H1 (cell line): ENCODE measurements around the gene NSUN7. TPM values are rescaled to one million over a fixed set of nuclear protein-coding genes. Genes with fewer than 3 reads are reported as not detected.

Experiments
- CTCF ChIA-PET: fragments of 300-600 bp; sonication (Branson Sonifier 250); formaldehyde crosslinking; loops from one replicate; lab custom pipeline; 2021; ENCODE audit not compliant: partially characterized antibody; lab: Charles Lee
- POLR2A ChIA-PET: fragments of 300-600 bp; sonication (Branson Sonifier 250); formaldehyde crosslinking; loops from one replicate; lab custom pipeline; 2021; ENCODE audit warnings: inconsistent platforms; ENCODE audit not compliant: partially characterized antibody; lab: Charles Lee
- DNase-seq, 2 experiments: peaks; one replicate each; pipeline versions ENCODE4 v3.0.0 to v3.0.0-alpha.2; 2010 to 2022; ENCODE audit warnings: low spot score in 2 of 2, low read depth in 1 of 2, mixed read lengths in 1 of 2
- FAIRE-seq: peaks from 2 replicates; lab custom pipeline; 2011; peaks lifted over from hg19 to GRCh38; lab: Jason Lieb, UNC
- H2AFZ ChIP-seq: 2 replicates; pipeline ENCODE4 v1.8.1; 2012; ENCODE audit warnings: low read length, inconsistent platforms
- H2AK5ac ChIP-seq: 2 replicates; pipeline ENCODE4 v1.6.1; 2013; ENCODE audit warnings: low read depth, low read length
- H2BK120ac ChIP-seq: replicated peaks from 2 replicates; pipeline ENCODE3; 2013; ENCODE audit warnings: low read depth, low read length, inconsistent platforms
- H2BK12ac ChIP-seq: 2 replicates; pipeline ENCODE4 v1.6.1; 2013; ENCODE audit warnings: low read depth, low read length
- H2BK15ac ChIP-seq: 2 replicates; pipeline ENCODE4 v1.6.1; 2013; ENCODE audit warnings: low read length
- H2BK20ac ChIP-seq: 2 replicates; pipeline ENCODE4 v1.6.1; 2013; ENCODE audit warnings: low read length
- H2BK5ac ChIP-seq: 2 replicates; pipeline ENCODE4 v1.6.1; 2013; ENCODE audit warnings: low read depth, low read length
- H3K14ac ChIP-seq: 2 replicates; pipeline ENCODE4 v1.6.1; 2013; ENCODE audit warnings: inconsistent platforms; ENCODE audit not compliant: insufficient read length
- H3K18ac ChIP-seq: 2 replicates; pipeline ENCODE4 v1.6.1; 2013; ENCODE audit warnings: low read length; ENCODE audit errors: extremely low read depth
- H3K23ac ChIP-seq: 2 replicates; pipeline ENCODE4 v1.6.1; 2013; ENCODE audit warnings: inconsistent platforms; ENCODE audit not compliant: insufficient read length
- H3K23me2 ChIP-seq: 2 replicates; pipeline ENCODE4 v1.6.1; 2013; ENCODE audit warnings: low read depth, low read length
- H3K27ac ChIP-seq: 2 replicates; pipeline ENCODE4 v1.6.1; 2011; ENCODE audit warnings: low read depth, low read length, inconsistent platforms
- H3K27me3 ChIP-seq, 4 experiments: replicated peaks in 1 of 4; 1 replicate in 1 of 4; 2 replicates in 3 of 4; pipeline versions ENCODE4 v1.6.1 to v1.8.1; 2011 to 2013; ENCODE audit warnings: low read length in 3 of 4, mild to moderate bottlenecking in 3 of 4, inconsistent platforms in 2 of 4, mixed read lengths in 2 of 4, moderate library complexity in 1 of 4; ENCODE audit not compliant: control insufficient read depth in 3 of 4, insufficient read depth in 3 of 4; ENCODE audit errors: extremely low read depth in 1 of 4
- H3K36me3 ChIP-seq, 4 experiments: 2 replicates each; pipeline versions ENCODE4 v1.6.1 to v1.8.1; 2011 to 2013; ENCODE audit warnings: mild to moderate bottlenecking in 4 of 4, low read length in 3 of 4, moderate library complexity in 2 of 4, control low read depth in 1 of 4, inconsistent platforms in 1 of 4; ENCODE audit not compliant: insufficient read depth in 4 of 4, control insufficient read depth in 2 of 4
- H3K4ac ChIP-seq: replicated peaks from 2 replicates; pipeline ENCODE3; 2013; ENCODE audit warnings: low read length, low read depth, mixed read lengths, inconsistent platforms; ENCODE audit not compliant: insufficient read length
- H3K4me1 ChIP-seq, 4 experiments: replicated peaks in 1 of 4; 1 replicate in 1 of 4; 2 replicates in 3 of 4; pipeline versions ENCODE4 v1.6.1 to v1.8.1; 2011 to 2013; ENCODE audit warnings: low read length in 3 of 4, inconsistent platforms in 2 of 4, mixed read lengths in 1 of 4; ENCODE audit not compliant: insufficient read depth in 4 of 4, control insufficient read depth in 3 of 4
- H3K4me2 ChIP-seq, 2 experiments: 2 replicates each; pipeline versions ENCODE4 v1.6.1 to v1.8.1; 2011 to 2013; ENCODE audit warnings: low read depth in 2 of 2, low read length in 2 of 2, control low read depth in 1 of 2, inconsistent platforms in 1 of 2, mild to moderate bottlenecking in 1 of 2; ENCODE audit not compliant: insufficient read depth in 1 of 2
- H3K4me3 ChIP-seq, 4 experiments: fragments of 200-600, 300-600 bp in 1 of 4; sonication (generic), shearing (Covaris generic), sonication (Bioruptor Twin) in 1 of 4; 2 replicates each; pipeline versions ENCODE4 v1.5.1 to v1.8.1; 2011 to 2016; ENCODE audit warnings: low read length in 4 of 4, low read depth in 3 of 4, control low read depth in 2 of 4, inconsistent platforms in 2 of 4, mild to moderate bottlenecking in 2 of 4, mixed read lengths in 1 of 4, moderate library complexity in 1 of 4; ENCODE audit not compliant: insufficient read depth in 2 of 4; ENCODE audit errors: extremely low read depth in 1 of 4
- H3K56ac ChIP-seq: replicated peaks from 2 replicates; pipeline ENCODE3; 2013; ENCODE audit warnings: low read depth, mild to moderate bottlenecking, mixed read lengths, low read length, inconsistent platforms; ENCODE audit not compliant: insufficient read length
- H3K79me1 ChIP-seq: 2 replicates; pipeline ENCODE4 v1.6.1; 2013; ENCODE audit warnings: low read depth, low read length, control low read depth
- H3K79me2 ChIP-seq, 2 experiments: 2 replicates each; pipeline versions ENCODE4 v1.6.1 to v1.8.1; 2012 to 2013; ENCODE audit warnings: low read length in 2 of 2, mild to moderate bottlenecking in 2 of 2, inconsistent platforms in 1 of 2; ENCODE audit not compliant: insufficient read depth in 2 of 2, control insufficient read depth in 1 of 2
- H3K9ac ChIP-seq, 4 experiments: replicated peaks in 1 of 4; 1 replicate in 1 of 4; 2 replicates in 3 of 4; pipeline versions ENCODE4 v1.6.1 to v1.8.1; 2011 to 2013; ENCODE audit warnings: low read depth in 3 of 4, low read length in 3 of 4, control low read depth in 2 of 4, mild to moderate bottlenecking in 2 of 4, moderate library complexity in 2 of 4, inconsistent platforms in 1 of 4; ENCODE audit errors: extremely low read depth in 1 of 4
- H3K9me3 ChIP-seq, 2 experiments: 2 replicates each; pipeline versions ENCODE4 v1.6.1 to v1.8.1; 2012 to 2013; ENCODE audit warnings: mild to moderate bottlenecking in 2 of 2, moderate library complexity in 2 of 2, control low read depth in 1 of 2, inconsistent platforms in 1 of 2, low read depth in 1 of 2, low read length in 1 of 2, mixed read lengths in 1 of 2; ENCODE audit not compliant: insufficient read depth in 2 of 2
- H4K20me1 ChIP-seq, 2 experiments: replicated peaks in 1 of 2; 2 replicates each; pipeline versions ENCODE3 to v1.8.1; 2011 to 2013; ENCODE audit warnings: inconsistent platforms in 2 of 2, low read length in 2 of 2, mild to moderate bottlenecking in 1 of 2; ENCODE audit not compliant: insufficient read depth in 2 of 2, control insufficient read depth in 1 of 2
- H4K5ac ChIP-seq: 2 replicates; pipeline ENCODE4 v1.6.1; 2013; ENCODE audit warnings: low read length, low read depth, mixed read lengths, inconsistent platforms; ENCODE audit not compliant: insufficient read length
- H4K8ac ChIP-seq: 2 replicates; pipeline ENCODE4 v1.8.0; 2013; ENCODE audit warnings: mild to moderate bottlenecking, moderate library complexity, low read length, inconsistent platforms; ENCODE audit not compliant: insufficient read depth; ENCODE audit errors: extremely low read depth
- H4K91ac ChIP-seq: replicated peaks from 2 replicates; pipeline ENCODE3; 2013; ENCODE audit warnings: low read length, mixed read lengths, inconsistent platforms; ENCODE audit not compliant: insufficient read length
- BACH1 ChIP-seq: IDR thresholded peaks from 2 replicates; pipeline ENCODE4 v1.6.1; 2012; ENCODE audit warnings: low read length, improper control_type of control experiment
- CEBPB ChIP-seq: IDR thresholded peaks from 2 replicates; pipeline ENCODE4 v1.6.1; 2012; ENCODE audit warnings: low read depth, low read length
- PHF8 ChIP-seq: fragments of 200-600 bp; sonication (generic); conservative IDR thresholded peaks from 2 replicates; pipeline ENCODE4 v1.7.1; 2012; ENCODE audit warnings: low read depth, mild to moderate bottlenecking, inconsistent platforms, low read length, moderate library complexity
- RAD21 ChIP-seq, 2 experiments: IDR thresholded peaks in 1 of 2; conservative IDR thresholded peaks in 1 of 2; 2 replicates each; pipeline ENCODE4 v1.6.1; 2011; ENCODE audit warnings: low read depth in 2 of 2, low read length in 2 of 2, improper control_type of control experiment in 1 of 2, inconsistent platforms in 1 of 2, mild to moderate bottlenecking in 1 of 2, moderate library complexity in 1 of 2
- WGBS, 2 experiments: shearing (Covaris generic) in 1 of 2; methylation state at CpG; one replicate each; pipeline versions ENCODE4 v1.1.6 to v1.1.7; 2013 to 2015; ENCODE audit warnings: low lambda C conversion rate in 2 of 2, mixed read lengths in 2 of 2, inconsistent platforms in 1 of 2, low coverage in 1 of 2, missing lambda C conversion rate in 1 of 2; ENCODE audit not compliant: insufficient replicate concordance in 2 of 2, insufficient coverage in 1 of 2, insufficient read length in 1 of 2; ENCODE audit errors: extremely low coverage in 1 of 2, missing lambda C conversion rate in 1 of 2; 5-methylcytosine and 5-hydroxymethylcytosine counted together
- polyA plus RNA-seq, 7 experiments: library from polyadenylated mRNA; depleted of rRNA in 3 of 7; stranded (reverse) in 5 of 7; unstranded in 2 of 7; fragments of >200 nt in 5 of 7; fragments of 200-250 nt in 2 of 7; gene quantifications; 1 replicate in 5 of 7; 2 replicates in 1 of 7; 4 replicates in 1 of 7; pipeline versions ENCODE4 v1.2.1 to v1.2.3, GENCODE V29; 2011 to 2013; ENCODE audit warnings: missing spikeins in 2 of 7, mixed read lengths in 2 of 7
- total RNA-seq: library from RNA; stranded (reverse); fragmentation: NEBNext Ultra II Directional; extraction: Animal tissue kit (Norgen Biotek cat#: 25700); gene quantifications from 2 replicates; pipeline ENCODE4 v1.2.1, GENCODE V29; 2021
- TF ChIP-seq, protein P1 (sequence below), 3 experiments: IDR thresholded peaks; 1 replicate in 2 of 3; 2 replicates in 1 of 3; pipeline versions ENCODE4 v1.5.1 to v1.6.1; 2011; ENCODE audit warnings: low read length in 3 of 3, mild to moderate bottlenecking in 3 of 3, inconsistent platforms in 2 of 3, low read depth in 1 of 3, moderate library complexity in 1 of 3; ENCODE audit not compliant: insufficient read depth in 1 of 3; ENCODE audit errors: control extremely low read depth in 1 of 3

Gene NSUN7
- total and polyA plus RNA-seq, 2 of the 8 experiments (the other 6 are each of a cell fraction or from before 2014, with no cell fraction given) = 8.8 to 24.4 TPM

DNA sequence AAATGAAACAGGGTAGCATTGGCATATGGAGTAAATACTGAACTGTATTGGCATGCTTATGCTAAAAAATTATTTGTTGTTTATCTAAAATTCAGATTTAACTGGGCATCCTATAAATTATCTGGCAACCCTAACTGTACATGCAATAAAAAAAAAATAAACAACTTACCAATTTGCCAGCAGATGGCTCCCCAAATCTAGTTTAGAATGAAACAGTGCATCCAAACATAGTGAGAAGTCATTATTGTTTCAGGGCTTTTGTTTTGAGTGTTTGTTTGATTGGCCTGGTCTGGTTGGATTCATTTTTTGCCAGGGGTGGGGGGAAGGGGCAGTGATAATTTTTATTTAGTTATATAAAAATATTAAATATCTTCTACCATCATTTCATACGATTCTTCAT is 12.8 kb upstream of the NSUN7 start:
- FAIRE-seq (no peak), DNase-seq (no peak)
- Histone ChIP-seq H2BK20ac (no peak overlapping the region), H3K4me2 (no peak overlapping the region), H4K91ac (no peak overlapping the region), H3K79me2 (no peaks in the 10 kb centered on the region), H4K20me1 (no peaks in the 10 kb centered on the region), H3K18ac (no peak overlapping the region), H3K4me1 (peaks cover 0 to 2% (median 0%) of the 10 kb centered on the region in 4 experiments; a peak in 1 of 7 replicates), H3K9ac (no peak overlapping the region), H3K36me3 (no peaks in the 10 kb centered on the region), H3K4me3 (no peak overlapping the region), H3K23ac (no peak overlapping the region), H4K8ac (no peak overlapping the region), H3K9me3 (no peaks in the 10 kb centered on the region), H3K56ac (no peak overlapping the region), H4K5ac (no peak overlapping the region), H2BK120ac (no peak overlapping the region), H2AFZ (no peak overlapping the region), H3K23me2 (no peaks in the 10 kb centered on the region), H2BK12ac (no peak overlapping the region), H2AK5ac (no peak overlapping the region), H2BK15ac (no peak overlapping the region), H3K79me1 (no peaks in the 10 kb centered on the region), H3K27ac (no peak overlapping the region), H3K27me3 (no peaks in the 10 kb centered on the region), H3K4ac (no peak overlapping the region), H3K14ac (no peak overlapping the region), H2BK5ac (no peak overlapping the region)
- ChIA-PET POLR2A (interaction anchor here (0.7 to 1.2 kb wide), 2 partner anchors 9 to 89 kb away, joined by 3 to 4 read pairs; no protein-coding TSS in a partner anchor), CTCF (interaction anchor here (0.8 to 1.9 kb wide), 7 partner anchors 13 to 120 kb away, joined by 3 to 13 read pairs (median 3); partner anchors contain the start of gene NSUN7)
- WGBS, 2 experiments = 89% methylated on average over 1 of the region's 1 CpG; no CpG with 5 or more reads in 1 of the 2 experiments
- TF ChIP-seq, protein P1, sequence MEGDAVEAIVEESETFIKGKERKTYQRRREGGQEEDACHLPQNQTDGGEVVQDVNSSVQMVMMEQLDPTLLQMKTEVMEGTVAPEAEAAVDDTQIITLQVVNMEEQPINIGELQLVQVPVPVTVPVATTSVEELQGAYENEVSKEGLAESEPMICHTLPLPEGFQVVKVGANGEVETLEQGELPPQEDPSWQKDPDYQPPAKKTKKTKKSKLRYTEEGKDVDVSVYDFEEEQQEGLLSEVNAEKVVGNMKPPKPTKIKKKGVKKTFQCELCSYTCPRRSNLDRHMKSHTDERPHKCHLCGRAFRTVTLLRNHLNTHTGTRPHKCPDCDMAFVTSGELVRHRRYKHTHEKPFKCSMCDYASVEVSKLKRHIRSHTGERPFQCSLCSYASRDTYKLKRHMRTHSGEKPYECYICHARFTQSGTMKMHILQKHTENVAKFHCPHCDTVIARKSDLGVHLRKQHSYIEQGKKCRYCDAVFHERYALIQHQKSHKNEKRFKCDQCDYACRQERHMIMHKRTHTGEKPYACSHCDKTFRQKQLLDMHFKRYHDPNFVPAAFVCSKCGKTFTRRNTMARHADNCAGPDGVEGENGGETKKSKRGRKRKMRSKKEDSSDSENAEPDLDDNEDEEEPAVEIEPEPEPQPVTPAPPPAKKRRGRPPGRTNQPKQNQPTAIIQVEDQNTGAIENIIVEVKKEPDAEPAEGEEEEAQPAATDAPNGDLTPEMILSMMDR (IDR thresholded peaks at IDR 0.05; ENCODE audit: control extremely low read depth in 1 of 3, insufficient read depth in 1 of 3, low read depth in 1 of 3, low read length in 3 of 3) = peak in 2 of 3 experiments; percentile 32 to 33; a peak in 2 of 4 replicates
- TF ChIP-seq BACH1 = no peak
- no peak for TF ChIP-seq PHF8
- TF ChIP-seq CEBPB = no peak
- TF ChIP-seq RAD21 (IDR thresholded peaks at IDR 0.05 in 1 of 2, conservative IDR thresholded peaks at IDR 0.05 in 1 of 2; ENCODE audit: low read depth in 2 of 2, low read length in 2 of 2) = peak; percentile 67 to 72
